NCI-H187 (cell line): ENCODE measurements around the gene TESMIN.

Experiments used
- DNase-seq, 2 experiments: peaks; one replicate each; lab custom pipeline; 2025; lab: John Stamatoyannopoulos, UW

TESMIN gene

GRCh38 chr11:68751331-68751856 lies at the start of gene TESMIN:
TSS of gene TESMIN (minus strand) at chr11:68751520. CDS start at chr11:68750660, 860 bp downstream.
- DNase-seq, result peak; percentile 53 to 86

GRCh38 chr11:68798221-68798813 lies 47.0 kb upstream of the TESMIN start:
- no peak for DNase-seq

GRCh38 chr11:68796801-68797200 lies 45.5 kb upstream of the TESMIN start:
- no peak for DNase-seq

- no peak for DNase-seq
These were observed 41.2 kb upstream of the TESMIN start for GRCh38 chr11:68792400-68792966.

- no peak for DNase-seq
These were observed 33.3 kb upstream of the TESMIN start for GRCh38 chr11:68784653-68785052.

- DNase-seq, result no peak
These were observed 32.0 kb upstream of the TESMIN start for GRCh38 chr11:68783216-68783821.

GRCh38 chr11:68782711-68783110 lies 31.4 kb upstream of the TESMIN start:
- no peak for DNase-seq

- DNase-seq, result no peak
These were observed 29.5 kb upstream of the TESMIN start for GRCh38 chr11:68780829-68781228.

- no peak for DNase-seq
These were observed 26.9 kb upstream of the TESMIN start for GRCh38 chr11:68778205-68778604.

- DNase-seq, result no peak
These were observed 25.3 kb upstream of the TESMIN start for GRCh38 chr11:68776442-68777235.

GRCh38 chr11:68775951-68776388 lies 24.6 kb upstream of the TESMIN start:
- no peak for DNase-seq

- DNase-seq, result no peak
These were observed 22.9 kb upstream of the TESMIN start for GRCh38 chr11:68774194-68774585.

GRCh38 chr11:68773521-68774193 lies 22.3 kb upstream of the TESMIN start:
- no peak for DNase-seq

GRCh38 chr11:68772936-68773335 lies 21.6 kb upstream of the TESMIN start:
- no peak for DNase-seq

GRCh38 chr11:68770781-68771180 lies 19.5 kb upstream of the TESMIN start:
- no peak for DNase-seq

GRCh38 chr11:68767672-68768071 lies 16.4 kb upstream of the TESMIN start:
- no peak for DNase-seq

- DNase-seq, result no peak
These were observed 15.5 kb upstream of the TESMIN start for GRCh38 chr11:68766786-68767185.

- DNase-seq, result no peak
These were observed 13.4 kb upstream of the TESMIN start for GRCh38 chr11:68764746-68765145.

- no peak for DNase-seq
These were observed 12.8 kb upstream of the TESMIN start for GRCh38 chr11:68763926-68764657.

- DNase-seq, result no peak
These were observed 11.9 kb upstream of the TESMIN start for GRCh38 chr11:68763181-68763721.

- DNase-seq, result no peak
These were observed 11.2 kb upstream of the TESMIN start for GRCh38 chr11:68762481-68762880.
